SK-N-SH (cell line): ENCODE results near the gene PRF1. TPM values are rescaled to one million over a fixed set of nuclear protein-coding genes. Genes with fewer than 3 reads are reported as not detected.

ENCODE experiments used
- CTCF ChIA-PET: fragments of 300-600, 350-600 bp; formaldehyde crosslinking; extraction: SDS; loops from one replicate; lab custom pipeline; 2021; lab: Yijun Ruan, JAX
- POLR2A ChIA-PET: fragments of 350-600 bp; sonication (Branson Sonifier 250); formaldehyde crosslinking; extraction: SDS; loops from one replicate; lab custom pipeline; 2020; ENCODE audit warnings: antibody characterized with exemption, inconsistent platforms; lab: Yijun Ruan, JAX
- DNase-seq: peaks from one replicate; pipeline ENCODE4 v3.0.0; 2012
- H2AFZ ChIP-seq: fragments of 200-600 bp; sonication (generic); 2 replicates; pipeline ENCODE4 v1.8.1; 2016; ENCODE audit warnings: antibody characterized with exemption, mild to moderate bottlenecking, low read depth
- H3F3A ChIP-seq: fragments of 200-600 bp; sonication (generic); replicated peaks from 2 replicates; pipeline ENCODE3; 2016; ENCODE audit warnings: antibody characterized with exemption, mild to moderate bottlenecking; ENCODE audit not compliant: insufficient read depth
- H3K27ac ChIP-seq, 2 experiments: fragments of 200-500 bp in 1 of 2; fragments of 200-600 bp in 1 of 2; sonication (Bioruptor generic) in 1 of 2; sonication (generic), shearing (Covaris generic) in 1 of 2; 2 replicates each; pipeline versions ENCODE4 v1.5.1 to v1.6.1; 2014 to 2016; ENCODE audit warnings: low read depth in 2 of 2, inconsistent platforms in 1 of 2, low read length in 1 of 2, mild to moderate bottlenecking in 1 of 2, mixed read lengths in 1 of 2
- H3K27me3 ChIP-seq: fragments of 200-600 bp; sonication (generic), shearing (Covaris generic); 2 replicates; pipeline ENCODE4 v1.6.1; 2016; ENCODE audit warnings: mixed run types; ENCODE audit not compliant: insufficient read depth
- H3K36me3 ChIP-seq, 2 experiments: fragments of 200-500 bp in 1 of 2; fragments of 200-600 bp in 1 of 2; sonication (Bioruptor generic) in 1 of 2; sonication (generic) in 1 of 2; replicated peaks in 1 of 2; 2 replicates each; pipeline versions ENCODE3 to v1.5.1; 2014 to 2016; ENCODE audit warnings: low read length in 1 of 2, mild to moderate bottlenecking in 1 of 2; ENCODE audit not compliant: insufficient read depth in 2 of 2, control insufficient read depth in 1 of 2
- H3K4me1 ChIP-seq, 2 experiments: fragments of 200-500 bp in 1 of 2; fragments of 200-600 bp in 1 of 2; sonication (Bioruptor generic) in 1 of 2; sonication (generic), shearing (Covaris generic) in 1 of 2; 2 replicates each; pipeline versions ENCODE4 v1.5.1 to v1.6.1; 2014 to 2016; ENCODE audit warnings: low read depth in 1 of 2, low read length in 1 of 2, mixed run types in 1 of 2; ENCODE audit not compliant: insufficient read depth in 2 of 2, control insufficient read depth in 1 of 2
- H3K4me2 ChIP-seq: fragments of 200-600 bp; sonication (generic), shearing (Covaris generic); 2 replicates; pipeline ENCODE4 v1.6.1; 2017; ENCODE audit warnings: mixed run types
- H3K4me3 ChIP-seq, 2 experiments: fragments of 200-500 bp in 1 of 2; fragments of 200-600 bp in 1 of 2; sonication (Bioruptor generic) in 1 of 2; sonication (generic), shearing (Covaris generic) in 1 of 2; 2 replicates each; pipeline versions ENCODE4 v1.5.1 to v1.8.1; 2014 to 2016; ENCODE audit warnings: low read depth in 2 of 2, inconsistent platforms in 1 of 2, low read length in 1 of 2, mild to moderate bottlenecking in 1 of 2, mixed read lengths in 1 of 2, moderate library complexity in 1 of 2
- H3K79me2 ChIP-seq: fragments of 200-600 bp; sonication (generic); 2 replicates; pipeline ENCODE4 v1.8.1; 2017; ENCODE audit warnings: mild to moderate bottlenecking; ENCODE audit not compliant: insufficient read depth
- H3K9ac ChIP-seq: fragments of 200-600 bp; sonication (generic); 2 replicates; pipeline ENCODE4 v1.6.1; 2017; ENCODE audit warnings: mixed run types
- H3K9me2 ChIP-seq: fragments of 200-600 bp; sonication (generic); 2 replicates; pipeline ENCODE4 v1.6.1; 2017; ENCODE audit warnings: mixed run types
- H3K9me3 ChIP-seq: fragments of 200-600 bp; sonication (generic); 2 replicates; pipeline ENCODE4 v1.6.1; 2017; ENCODE audit warnings: mixed run types, mild to moderate bottlenecking, moderate library complexity
- H4K20me1 ChIP-seq: fragments of 200-600 bp; sonication (generic); 2 replicates; pipeline ENCODE4 v1.6.1; 2017; ENCODE audit warnings: mild to moderate bottlenecking, mixed run types; ENCODE audit not compliant: insufficient read depth
- CHD2 ChIP-seq: fragments of 150-350 bp; IDR thresholded peaks from 2 replicates; pipeline ENCODE4 v1.6.1; 2018; ENCODE audit warnings: low read length; ENCODE audit not compliant: partially characterized antibody
- CTCF ChIP-seq: fragments of 200-600 bp; sonication (generic); IDR thresholded peaks from 2 replicates; pipeline ENCODE4 v1.6.1; 2017; ENCODE audit warnings: antibody characterized with exemption, mild to moderate bottlenecking, moderate library complexity
- EP300 ChIP-seq, 2 experiments: IDR thresholded peaks; 2 replicates each; pipeline versions ENCODE4 v1.4.0 to v1.6.1; 2012; ENCODE audit warnings: borderline replicate concordance in 1 of 2, low read depth in 1 of 2, low read length in 1 of 2
- FOSL2 ChIP-seq: IDR thresholded peaks from 2 replicates; pipeline ENCODE4 v1.4.0; 2012; ENCODE audit warnings: low read depth, mild to moderate bottlenecking, moderate library complexity, borderline replicate concordance
- FOXJ3 ChIP-seq: sonication (generic); formaldehyde crosslinking; IDR thresholded peaks from 2 replicates; pipeline ENCODE4 v1.5.1; 2020; ENCODE audit warnings: mild to moderate bottlenecking, missing genetic modification reagents
- FOXM1 ChIP-seq: IDR thresholded peaks from 2 replicates; pipeline ENCODE4 v1.4.0; 2012; ENCODE audit warnings: low read depth, mild to moderate bottlenecking
- GABPA ChIP-seq: IDR thresholded peaks from 2 replicates; pipeline ENCODE4 v1.4.0; 2012; ENCODE audit warnings: low read depth, mild to moderate bottlenecking
- MAX ChIP-seq: IDR thresholded peaks from 2 replicates; pipeline ENCODE4 v1.4.0; 2012; ENCODE audit warnings: low read depth
- MXI1 ChIP-seq: IDR thresholded peaks from 2 replicates; pipeline ENCODE4 v1.6.1; 2012; ENCODE audit warnings: mild to moderate bottlenecking, low read depth, low read length, improper control_type of control experiment
- NRF1 ChIP-seq: IDR thresholded peaks from 2 replicates; pipeline ENCODE4 v1.6.1; 2012; ENCODE audit warnings: low read depth, mild to moderate bottlenecking, low read length
- PBX3 ChIP-seq: IDR thresholded peaks from 2 replicates; pipeline ENCODE4; 2012
- POLR2AphosphoS5 ChIP-seq: IDR thresholded peaks from 2 replicates; pipeline ENCODE4 v1.6.1; 2012; ENCODE audit warnings: low read depth, low read length
- RFX5 ChIP-seq: IDR thresholded peaks from 2 replicates; pipeline ENCODE4 v1.6.1; 2012; ENCODE audit warnings: mild to moderate bottlenecking, improper control_type of control experiment, low read length
- RXRA ChIP-seq: IDR thresholded peaks from 2 replicates; pipeline ENCODE4 v1.4.0; 2012; ENCODE audit warnings: low read depth, mild to moderate bottlenecking, borderline replicate concordance
- SIN3A ChIP-seq: IDR thresholded peaks from 2 replicates; pipeline ENCODE4 v1.6.1; 2012; ENCODE audit warnings: low read depth, mild to moderate bottlenecking, low read length, moderate library complexity, borderline replicate concordance
- SMC3 ChIP-seq: IDR thresholded peaks from 2 replicates; pipeline ENCODE4 v1.6.1; 2012; ENCODE audit warnings: low read depth, low read length, improper control_type of control experiment
- USF1 ChIP-seq: IDR thresholded peaks from 2 replicates; pipeline ENCODE4 v1.4.0; 2012; ENCODE audit warnings: low read depth, borderline replicate concordance
- YY1 ChIP-seq: IDR thresholded peaks from 2 replicates; pipeline ENCODE4 v1.4.0; 2012; ENCODE audit warnings: low read depth, mild to moderate bottlenecking
- WGBS: methylation state at CpG from one replicate; pipeline ENCODE4 v1.1.6; 2017; ENCODE audit warnings: low lambda C conversion rate; 5-methylcytosine and 5-hydroxymethylcytosine counted together
- polyA plus RNA-seq, 3 experiments: library from polyadenylated mRNA; depleted of rRNA; stranded (reverse); fragments of >200 nt; gene quantifications; 2 replicates each; pipeline ENCODE4 v1.2.3, GENCODE V29; 2012
- TF ChIP-seq, protein P1 (sequence below): IDR thresholded peaks from 2 replicates; pipeline ENCODE4 v1.6.1; 2012; ENCODE audit warnings: mild to moderate bottlenecking, low read depth, low read length, moderate library complexity

The PRF1 gene
- polyA plus RNA-seq, 1 of the 3 experiments (the other 2 are of a cell fraction) = not detected

DNA sequence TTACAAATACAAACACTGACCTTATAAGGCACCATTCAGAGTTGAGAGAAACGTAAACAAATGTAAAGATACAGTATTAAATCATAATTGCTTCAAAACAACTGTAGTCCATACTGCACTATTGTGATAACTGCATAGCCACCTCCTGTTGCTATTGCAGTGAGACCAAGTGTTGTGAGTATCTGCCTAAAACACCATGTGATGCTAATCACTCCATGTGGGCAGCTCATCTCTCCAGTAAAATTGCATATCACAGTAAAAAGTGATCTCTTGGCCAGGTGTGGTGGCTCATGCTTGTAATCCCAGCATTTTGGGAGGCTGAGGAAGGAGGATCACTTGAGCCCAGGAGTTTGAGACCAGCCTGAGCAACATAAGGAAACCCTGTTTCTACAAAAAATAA, 26.8 kb upstream of the PRF1 start:
- no peaks in the 10 kb centered on the region for H3K79me2 ChIP-seq
- H3K4me3 ChIP-seq = no peak overlapping the region
- no peaks in the 10 kb centered on the region for H3K9me2 ChIP-seq
- no peak overlapping the region for H2AFZ ChIP-seq
- H3K36me3 ChIP-seq = no peaks in the 10 kb centered on the region
- H3K9me3 ChIP-seq = no peaks in the 10 kb centered on the region
- ChIA-PET CTCF (no interaction called here), POLR2A (no interaction called here)
- 4% methylated on average over 1 of the region's 1 CpG for WGBS
- TF ChIP-seq FOXJ3 (no peak), MAX (no peak), EP300 (IDR thresholded peaks at IDR 0.05; ENCODE audit: borderline replicate concordance in 1 of 2, low read depth in 1 of 2, low read length in 1 of 2) (no peak), FOXM1 (no peak), GABPA (no peak), CTCF (no peak), USF1 (no peak), MXI1 (no peak), RFX5 (no peak), PBX3 (no peak), POLR2AphosphoS5 (no peak), SIN3A (no peak), RXRA (no peak), SMC3 (no peak), FOSL2 (no peak), NRF1 (no peak), YY1 (no peak), CHD2 (no peak)
- TF ChIP-seq, protein P1, sequence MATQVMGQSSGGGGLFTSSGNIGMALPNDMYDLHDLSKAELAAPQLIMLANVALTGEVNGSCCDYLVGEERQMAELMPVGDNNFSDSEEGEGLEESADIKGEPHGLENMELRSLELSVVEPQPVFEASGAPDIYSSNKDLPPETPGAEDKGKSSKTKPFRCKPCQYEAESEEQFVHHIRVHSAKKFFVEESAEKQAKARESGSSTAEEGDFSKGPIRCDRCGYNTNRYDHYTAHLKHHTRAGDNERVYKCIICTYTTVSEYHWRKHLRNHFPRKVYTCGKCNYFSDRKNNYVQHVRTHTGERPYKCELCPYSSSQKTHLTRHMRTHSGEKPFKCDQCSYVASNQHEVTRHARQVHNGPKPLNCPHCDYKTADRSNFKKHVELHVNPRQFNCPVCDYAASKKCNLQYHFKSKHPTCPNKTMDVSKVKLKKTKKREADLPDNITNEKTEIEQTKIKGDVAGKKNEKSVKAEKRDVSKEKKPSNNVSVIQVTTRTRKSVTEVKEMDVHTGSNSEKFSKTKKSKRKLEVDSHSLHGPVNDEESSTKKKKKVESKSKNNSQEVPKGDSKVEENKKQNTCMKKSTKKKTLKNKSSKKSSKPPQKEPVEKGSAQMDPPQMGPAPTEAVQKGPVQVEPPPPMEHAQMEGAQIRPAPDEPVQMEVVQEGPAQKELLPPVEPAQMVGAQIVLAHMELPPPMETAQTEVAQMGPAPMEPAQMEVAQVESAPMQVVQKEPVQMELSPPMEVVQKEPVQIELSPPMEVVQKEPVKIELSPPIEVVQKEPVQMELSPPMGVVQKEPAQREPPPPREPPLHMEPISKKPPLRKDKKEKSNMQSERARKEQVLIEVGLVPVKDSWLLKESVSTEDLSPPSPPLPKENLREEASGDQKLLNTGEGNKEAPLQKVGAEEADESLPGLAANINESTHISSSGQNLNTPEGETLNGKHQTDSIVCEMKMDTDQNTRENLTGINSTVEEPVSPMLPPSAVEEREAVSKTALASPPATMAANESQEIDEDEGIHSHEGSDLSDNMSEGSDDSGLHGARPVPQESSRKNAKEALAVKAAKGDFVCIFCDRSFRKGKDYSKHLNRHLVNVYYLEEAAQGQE = no peak
- H3K27me3 ChIP-seq = peaks cover 5% of the 10 kb centered on the region; the same call in 1 of the 2 replicates
- H3K27ac ChIP-seq = no peak overlapping the region
- no peaks in the 10 kb centered on the region for H3F3A ChIP-seq
- no peak for DNase-seq
- H3K4me2 ChIP-seq = no peak overlapping the region
- no peaks in the 10 kb centered on the region for H3K4me1 ChIP-seq
- H4K20me1 ChIP-seq = no peaks in the 10 kb centered on the region
- H3K9ac ChIP-seq = no peak overlapping the region
